Calu3 (cell line): ENCODE data around the gene STARD6. TPM values are rescaled to one million over a fixed set of nuclear protein-coding genes. Genes with fewer than 3 reads are reported as not detected.

Source experiments
- Bru-seq: library from RNA; stranded (reverse); fragments of 400-500 nt; gene quantifications from one replicate; lab custom pipeline; 2021; lab: Mats Ljungman, UMichigan
- BruChase-seq, 2 experiments: library from RNA; stranded (reverse); fragments of 400-500 nt; gene quantifications; one replicate each; lab custom pipeline; 2021; lab: Mats Ljungman, UMichigan
- BruUV-seq: library from RNA; stranded (reverse); fragments of 400-500 nt; replicated peaks from 2 replicates; lab custom pipeline; 2021; lab: Mats Ljungman, UMichigan
- CTCF ChIA-PET: fragments of 300-600 bp; sonication (Branson Sonifier 250); formaldehyde crosslinking; loops from one replicate; lab custom pipeline; 2022; ENCODE audit warnings: antibody characterized with exemption; lab: Charles Lee
- DNase-seq: peaks from one replicate; pipeline ENCODE4 v3.0.0; 2022
- H3K27ac Mint-ChIP-seq: one replicate; pipeline ENCODE4 v1.8.0; 2022; ENCODE audit warnings: mixed read lengths; ENCODE audit not compliant: unreplicated experiment
- H3K27me3 Mint-ChIP-seq: one replicate; pipeline ENCODE4 v1.8.0; 2022; ENCODE audit warnings: mixed read lengths; ENCODE audit not compliant: unreplicated experiment
- H3K36me3 Mint-ChIP-seq: one replicate; pipeline ENCODE4 v1.8.0; 2022; ENCODE audit warnings: mild to moderate bottlenecking, moderate library complexity, mixed read lengths; ENCODE audit not compliant: insufficient read depth, unreplicated experiment
- H3K4me1 Mint-ChIP-seq: one replicate; pipeline ENCODE4 v1.8.0; 2022; ENCODE audit warnings: mild to moderate bottlenecking, low read depth, mixed read lengths; ENCODE audit not compliant: unreplicated experiment
- H3K4me3 Mint-ChIP-seq: one replicate; pipeline ENCODE4 v1.8.0; 2022; ENCODE audit warnings: mild to moderate bottlenecking, low read depth, moderate library complexity, mixed read lengths; ENCODE audit not compliant: unreplicated experiment
- H3K9me3 Mint-ChIP-seq: one replicate; pipeline ENCODE4 v1.8.0; 2022; ENCODE audit warnings: low read depth, mixed read lengths; ENCODE audit not compliant: unreplicated experiment
- CTCF ChIP-seq: fragments of 200-600 bp; IDR thresholded peaks from one replicate; pipeline ENCODE4 v1.8.0; 2022; ENCODE audit warnings: antibody characterized with exemption; ENCODE audit not compliant: unreplicated experiment
- intact Hi-C: fragments of 100-400 bp; cut with micrococcal nuclease; formaldehyde crosslinking; loops from one replicate; pipeline ENCODE4 v1.10.0; 2022; ENCODE audit not compliant: unreplicated experiment
- long read RNA-seq: library from polyadenylated mRNA; stranded (forward); transcript quantifications from one replicate; pipeline ENCODE4 v2.0.0, GENCODE V29; 2022
- total RNA-seq: library from RNA; stranded (reverse); gene quantifications from 2 replicates; pipeline ENCODE4 v1.2.3, GENCODE V29; 2022

Gene STARD6
- total RNA-seq (not detected in 2 replicates), Bru-seq, nascent RNA (percentile 23 among the genes with signal in this experiment), BruChase-seq, experiment 1, labeled RNA remaining after a 6-hour chase (percentile 8 among the genes with signal in this experiment), BruChase-seq, experiment 2, labeled RNA remaining after a 2-hour chase (percentile 8 among the genes with signal in this experiment)
- long read RNA-seq: 0 reads

- H3K4me1 Mint-ChIP-seq: no peaks in the 10 kb centered on the region
- no peaks in the 10 kb centered on the region for H3K9me3 Mint-ChIP-seq
- CTCF ChIA-PET: interaction anchor here (0.8 to 1.1 kb wide), 3 partner anchors 35 to 199 kb away, joined by 3 to 6 read pairs (median 3); no protein-coding TSS in a partner anchor
- peak within 1 kb of the TSS; percentile 83 for H3K4me3 Mint-ChIP-seq
- peak; percentile 39 for TF ChIP-seq CTCF
- H3K27me3 Mint-ChIP-seq: no peaks in the 10 kb centered on the region
- BruUV-seq: no TSS peak
- peak within 1 kb of the TSS; percentile 63 for H3K27ac Mint-ChIP-seq
- peaks cover 22% of the 10 kb centered on the region for H3K36me3 Mint-ChIP-seq
- peak; percentile 86 for DNase-seq
- intact Hi-C loops: loop anchor here (2.0 kb wide), 1 partner anchor 31 kb away; no protein-coding TSS in a partner anchor
Measured at GRCh38 chr18:54357660-54358494, at the start of gene STARD6, which contains the start of gene C18orf54. Gene STARD6 (minus strand): TSS chr18:54357858. CDS start chr18:54354573, 3,285 bp downstream. Gene C18orf54 (plus strand): TSS chr18:54357906. CDS start chr18:54360573, 2,667 bp downstream.

- Mint-ChIP-seq H3K27me3 (peaks cover 13% of the 10 kb centered on the region), H3K27ac (no peak overlapping the region), H3K9me3 (no peaks in the 10 kb centered on the region), H3K36me3 (no peaks in the 10 kb centered on the region), H3K4me1 (no peaks in the 10 kb centered on the region), H3K4me3 (no peak overlapping the region)
- intact Hi-C loops: no loop called here
- no peak for TF ChIP-seq CTCF
- no peak for DNase-seq
- BruUV-seq: no TSS peak
- CTCF ChIA-PET: no interaction called here
Measured at GRCh38 chr18:54405290-54405689, 47.6 kb upstream of the STARD6 start.

GRCh38 chr18:54396760-54397159 lies 39.1 kb upstream of the STARD6 start:
- CTCF ChIA-PET: no interaction called here
- intact Hi-C loops: no loop called here
- TF ChIP-seq CTCF: no peak
- BruUV-seq: no TSS peak
- no peak for DNase-seq
- Mint-ChIP-seq H3K36me3 (no peaks in the 10 kb centered on the region), H3K4me1 (no peaks in the 10 kb centered on the region), H3K9me3 (no peaks in the 10 kb centered on the region), H3K27me3 (no peaks in the 10 kb centered on the region), H3K4me3 (no peak overlapping the region), H3K27ac (no peak overlapping the region)

- TF ChIP-seq CTCF: no peak
- CTCF ChIA-PET: interaction anchor here (2.3 kb wide), 1 partner anchor 36 kb away, joined by 6 read pairs; the partner anchor contains the start of genes C18orf54 and STARD6
- no peak for DNase-seq
- Mint-ChIP-seq H3K27ac (no peak overlapping the region), H3K9me3 (no peaks in the 10 kb centered on the region), H3K4me1 (peaks cover 16% of the 10 kb centered on the region), H3K36me3 (peaks cover 1% of the 10 kb centered on the region), H3K27me3 (no peaks in the 10 kb centered on the region), H3K4me3 (no peak overlapping the region)
- no TSS peak for BruUV-seq
- intact Hi-C loops: loop anchor here (5.0 kb wide), 2 partner anchors 254 to 279 kb away; no protein-coding TSS in a partner anchor
Measured at GRCh38 chr18:54393648-54394294, 36.1 kb upstream of the STARD6 start.
